Skin epidermis (tissue), 12 donors: ENCODE measurements around the gene MYT1.

Experiments used
- H3K27ac ChIP-seq, 21 experiments: fragments of 200-600 bp; sonication (generic) in 11 of 21; one replicate each; pipeline ENCODE4 v1.5.0; 2020; ENCODE audit warnings: mild to moderate bottlenecking in 3 of 21, inconsistent platforms in 2 of 21, moderate library complexity in 2 of 21
- H3K4me3 ChIP-seq, 7 experiments: fragments of 200-600 bp; sonication (generic) in 2 of 7; one replicate each; pipeline ENCODE4 v1.5.0; 2020; ENCODE audit warnings: inconsistent platforms in 2 of 7, mild to moderate bottlenecking in 2 of 7, moderate library complexity in 1 of 7

The MYT1 gene

DNA sequence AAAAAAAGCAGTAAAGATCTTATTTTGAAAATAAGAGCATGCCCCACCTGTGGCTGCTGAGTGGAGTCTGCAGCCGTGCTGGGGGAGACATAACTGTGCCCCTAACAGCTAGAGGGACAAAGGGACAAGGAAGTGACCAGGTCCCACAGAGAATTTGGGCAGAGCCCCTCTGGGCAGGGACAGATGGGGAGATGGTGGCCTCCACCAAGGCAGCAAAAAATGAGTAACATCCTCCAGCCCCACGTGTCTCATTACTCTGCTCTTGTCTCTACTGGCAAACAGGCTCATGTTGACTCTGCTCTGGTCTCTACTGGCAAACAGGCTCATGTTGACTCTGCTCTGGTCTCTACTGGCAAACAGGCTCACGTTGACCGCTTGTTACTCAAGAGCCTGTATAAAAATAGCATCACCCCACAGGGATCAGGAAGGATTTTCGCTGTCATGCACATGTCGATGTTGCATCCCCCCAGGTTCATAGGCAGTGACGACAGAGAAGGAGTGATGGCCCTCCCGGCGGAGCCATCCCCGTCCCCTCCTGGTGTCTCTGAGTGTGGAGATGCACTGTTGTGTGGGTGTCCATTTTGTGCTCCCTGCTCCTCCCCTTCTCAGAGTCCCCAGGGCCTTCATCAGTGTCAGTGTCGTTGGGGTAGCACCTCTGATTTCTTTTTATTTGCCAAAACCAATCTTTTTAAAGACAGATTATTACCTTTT, 74.0 kb downstream of the MYT1 start:
- Histone ChIP-seq H3K27ac (no peak overlapping the region), H3K4me3 (no peak overlapping the region)

DNA sequence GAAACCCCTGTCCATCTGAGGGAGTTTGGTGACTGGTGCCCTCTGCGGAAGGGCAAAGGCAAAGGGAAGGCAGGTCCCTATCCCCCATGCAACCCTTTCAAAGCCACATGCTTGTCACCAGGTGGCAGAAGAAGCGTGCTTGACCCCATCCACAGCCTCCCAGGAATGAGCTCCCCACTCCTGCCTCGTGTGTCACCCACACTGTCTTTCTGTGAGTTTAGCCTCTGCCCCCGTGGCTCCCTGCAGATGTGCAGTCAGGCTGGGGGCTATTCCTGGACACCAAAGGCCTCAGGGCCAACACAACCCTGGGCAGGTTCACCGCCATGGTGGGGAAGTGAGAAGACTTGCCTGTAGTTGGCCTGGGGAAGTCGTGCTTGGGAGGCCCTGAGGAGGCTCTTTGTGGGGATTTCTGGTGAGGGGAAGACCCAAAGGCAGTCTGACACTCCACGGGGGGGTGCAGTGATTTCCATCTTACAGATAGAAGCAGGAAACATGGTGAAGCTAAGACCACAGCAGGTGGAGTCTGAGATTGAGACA, 74.7 kb downstream of the MYT1 start:
- H3K27ac ChIP-seq, result no peak overlapping the region
- H3K4me3 ChIP-seq, result no peak overlapping the region

DNA sequence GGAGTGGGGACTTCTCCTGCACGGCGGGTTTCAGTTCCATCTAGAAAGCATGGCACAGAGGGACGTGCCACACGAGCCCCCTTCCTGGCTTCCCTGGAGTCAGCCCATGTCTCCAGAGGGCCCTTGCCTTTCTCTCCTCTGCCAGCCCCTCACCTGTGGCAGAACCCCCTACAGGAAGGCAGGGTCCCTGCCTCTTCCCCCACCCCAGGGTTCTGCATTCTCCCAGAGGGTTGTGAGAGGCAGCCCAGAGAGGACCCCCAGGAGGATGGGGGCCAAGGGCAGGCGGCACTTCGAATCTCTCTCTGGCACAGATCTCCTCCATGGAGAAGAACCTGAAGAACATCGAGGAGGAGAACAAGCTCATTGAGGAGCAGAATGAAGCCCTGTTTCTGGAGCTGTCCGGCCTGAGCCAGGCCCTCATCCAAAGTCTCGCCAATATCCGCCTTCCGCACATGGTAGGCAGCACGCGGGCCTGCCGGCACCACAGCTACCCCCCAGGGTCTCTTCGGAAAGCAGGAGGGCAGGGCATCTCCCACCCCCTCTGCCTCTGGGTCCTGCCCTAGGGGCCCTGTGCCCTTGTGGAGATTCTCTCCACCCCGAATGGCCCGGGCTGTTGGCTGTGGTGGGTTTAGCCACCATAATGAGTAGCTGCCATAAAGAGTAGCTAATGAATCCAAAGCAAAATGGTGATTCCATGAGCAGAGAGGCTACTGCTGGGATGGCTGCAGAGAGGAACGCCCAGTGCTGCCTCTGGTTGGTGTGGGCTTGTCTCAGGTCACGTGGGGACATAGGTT, 75.4 kb downstream of the MYT1 start:
- no peak overlapping the region for H3K27ac ChIP-seq
- H3K4me3 ChIP-seq, result no peak overlapping the region

DNA sequence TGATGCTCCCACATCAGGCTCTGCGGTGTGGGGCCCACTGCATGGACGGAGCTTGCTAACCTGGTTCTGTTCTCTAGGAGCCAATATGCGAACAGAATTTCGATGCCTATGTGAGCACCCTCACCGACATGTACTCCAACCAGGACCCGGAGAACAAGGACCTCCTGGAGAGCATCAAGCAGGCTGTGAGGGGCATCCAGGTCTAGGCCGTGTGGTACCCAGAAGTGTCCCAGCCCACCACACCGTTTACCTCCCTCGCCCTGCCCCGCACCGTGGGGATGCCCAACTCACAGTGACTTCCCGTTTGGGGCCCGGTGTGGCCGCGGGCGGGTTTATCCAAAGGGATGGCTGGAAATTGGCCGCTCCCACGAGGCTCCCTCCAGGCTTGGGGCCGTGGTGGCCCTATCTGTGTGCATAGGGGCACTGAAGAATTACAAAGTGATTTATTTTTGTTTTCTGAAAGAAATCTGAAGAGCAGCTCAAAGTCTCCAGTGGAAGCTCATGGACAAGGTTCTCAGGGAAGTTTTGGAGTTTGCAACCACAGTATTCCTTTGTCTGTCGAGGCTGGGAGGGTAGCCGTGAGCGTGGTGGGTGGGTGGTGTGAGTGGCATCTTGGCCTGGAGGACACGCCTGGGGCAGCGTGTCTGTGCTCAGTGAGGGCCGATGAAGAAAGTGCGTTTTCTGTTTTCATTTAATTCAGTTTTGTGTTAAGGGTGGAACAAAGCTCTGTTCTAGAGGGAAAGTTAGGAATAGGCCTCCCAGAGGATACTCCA, 76.2 kb downstream of the MYT1 start:
- Histone ChIP-seq H3K4me3 (no peak overlapping the region), H3K27ac (no peak overlapping the region)

DNA sequence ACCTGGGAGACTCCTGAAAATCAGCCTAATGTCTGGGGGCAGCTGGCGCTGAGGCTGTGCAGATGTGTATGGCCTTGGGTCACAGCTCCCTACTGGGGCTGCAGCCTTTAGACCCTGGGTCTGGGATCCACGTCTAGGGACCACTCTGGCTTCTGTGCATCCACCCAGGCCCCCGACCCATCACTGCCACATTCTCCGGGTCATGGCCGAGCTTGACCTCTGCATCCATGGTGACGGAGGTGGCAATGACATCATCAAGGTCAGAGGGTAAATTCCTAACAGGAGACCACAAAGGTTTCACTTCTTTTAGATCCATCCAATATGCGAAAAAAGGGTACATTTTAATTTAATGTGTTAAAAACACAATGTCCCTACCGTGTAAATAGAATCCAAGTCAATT, 76.8 kb downstream of the MYT1 start:
- H3K4me3 ChIP-seq, result no peak overlapping the region
- no peak overlapping the region for H3K27ac ChIP-seq

DNA sequence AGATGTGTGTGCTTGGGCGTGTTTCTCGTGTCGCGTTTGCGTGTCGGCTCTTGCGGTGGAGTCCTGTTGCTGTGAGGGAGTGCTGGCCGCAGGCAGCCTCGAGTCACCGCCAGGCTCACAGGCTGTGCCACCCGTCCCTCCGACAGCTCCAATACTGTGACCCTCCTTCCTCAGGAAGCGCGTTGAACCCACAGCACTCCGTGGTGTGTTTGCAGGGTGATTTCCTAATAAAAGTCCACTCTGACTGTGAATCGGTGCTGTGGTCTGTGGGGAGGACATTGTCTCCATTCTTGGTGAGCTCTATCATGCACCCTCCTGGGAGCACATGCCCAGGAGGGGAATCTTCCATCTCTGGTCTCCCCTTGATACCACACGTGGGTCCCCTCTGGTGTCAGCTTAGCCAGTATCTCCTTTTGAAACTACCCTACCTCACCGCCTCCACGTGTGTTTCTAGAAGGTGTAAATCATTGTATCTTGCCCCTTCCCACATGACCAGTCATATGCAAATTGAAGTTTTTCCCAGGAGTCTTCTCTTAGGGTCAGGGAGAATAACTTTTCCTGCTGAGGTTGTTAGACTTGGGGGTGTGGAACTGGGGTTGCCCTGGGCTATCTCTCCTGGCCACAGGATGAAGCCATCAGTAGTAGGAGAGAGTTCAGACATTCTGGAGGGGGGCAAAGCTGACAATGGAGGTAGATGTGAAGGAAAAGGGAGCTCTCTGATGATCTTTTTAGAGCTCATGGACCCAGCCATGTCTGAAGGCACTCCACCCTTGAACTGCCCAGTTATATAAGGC, 77.9 kb downstream of the MYT1 start:
- Histone ChIP-seq H3K27ac (no peak overlapping the region), H3K4me3 (no peak overlapping the region)

DNA sequence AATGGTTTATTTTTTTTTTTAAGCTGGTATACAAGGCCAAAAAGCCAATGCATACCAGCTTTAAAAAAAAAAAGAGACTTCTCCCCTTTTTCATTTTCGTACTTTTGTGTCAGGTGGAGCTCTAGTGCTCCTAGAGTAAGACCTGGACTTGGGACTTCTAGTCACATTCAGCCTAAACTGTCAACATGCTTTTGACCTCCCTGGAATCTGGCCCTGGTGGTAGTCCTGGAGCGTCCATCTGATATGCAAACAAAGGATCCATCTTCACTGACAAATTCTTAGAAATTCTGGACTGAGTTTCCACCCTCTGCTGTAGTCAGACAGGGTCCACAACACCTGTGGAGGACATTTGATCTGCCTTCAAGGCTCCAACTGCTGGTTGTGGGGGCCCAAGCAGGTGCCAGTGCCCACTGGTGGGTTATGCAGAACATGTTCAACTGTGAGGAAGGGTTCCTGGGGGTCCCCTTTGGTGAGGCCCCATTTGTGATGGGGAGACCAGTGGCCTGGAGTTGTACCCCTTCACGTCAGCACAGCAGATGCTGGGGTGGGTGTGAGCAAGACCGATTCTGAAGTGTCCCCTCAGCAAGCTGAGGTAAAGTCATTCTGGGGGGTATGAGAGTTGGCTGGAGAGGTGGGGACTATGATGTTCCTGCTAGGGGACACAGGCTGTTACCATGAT, 78.7 kb downstream of the MYT1 start:
- Histone ChIP-seq H3K27ac (no peak overlapping the region), H3K4me3 (no peak overlapping the region)

DNA sequence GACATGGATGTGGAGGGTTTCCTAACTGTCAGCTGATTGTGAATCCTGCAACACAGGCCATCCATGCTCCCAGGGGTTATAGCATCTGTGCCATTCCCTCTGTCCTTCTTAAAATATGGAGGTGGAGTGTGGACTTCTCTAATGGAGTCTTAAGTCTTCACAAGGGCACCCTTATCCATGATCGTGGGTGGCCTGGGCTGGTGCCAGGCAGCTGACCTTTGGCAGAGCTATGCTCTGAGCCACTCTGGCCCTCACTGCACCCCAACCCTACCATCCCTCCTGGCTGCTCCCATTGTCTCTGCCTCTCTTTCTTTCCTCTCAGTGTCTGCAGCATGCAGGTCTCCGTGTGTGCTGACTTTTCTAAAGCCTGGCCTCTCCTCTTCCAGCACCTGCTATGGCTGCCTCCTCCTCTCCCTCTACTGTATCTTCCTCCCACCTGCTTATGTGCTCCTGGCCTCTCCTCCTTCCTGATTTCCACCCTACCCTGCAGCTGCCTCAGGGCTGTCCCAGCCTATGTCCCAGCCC, 80.1 kb downstream of the MYT1 start:
- Histone ChIP-seq H3K27ac (no peak overlapping the region), H3K4me3 (no peak overlapping the region)

DNA sequence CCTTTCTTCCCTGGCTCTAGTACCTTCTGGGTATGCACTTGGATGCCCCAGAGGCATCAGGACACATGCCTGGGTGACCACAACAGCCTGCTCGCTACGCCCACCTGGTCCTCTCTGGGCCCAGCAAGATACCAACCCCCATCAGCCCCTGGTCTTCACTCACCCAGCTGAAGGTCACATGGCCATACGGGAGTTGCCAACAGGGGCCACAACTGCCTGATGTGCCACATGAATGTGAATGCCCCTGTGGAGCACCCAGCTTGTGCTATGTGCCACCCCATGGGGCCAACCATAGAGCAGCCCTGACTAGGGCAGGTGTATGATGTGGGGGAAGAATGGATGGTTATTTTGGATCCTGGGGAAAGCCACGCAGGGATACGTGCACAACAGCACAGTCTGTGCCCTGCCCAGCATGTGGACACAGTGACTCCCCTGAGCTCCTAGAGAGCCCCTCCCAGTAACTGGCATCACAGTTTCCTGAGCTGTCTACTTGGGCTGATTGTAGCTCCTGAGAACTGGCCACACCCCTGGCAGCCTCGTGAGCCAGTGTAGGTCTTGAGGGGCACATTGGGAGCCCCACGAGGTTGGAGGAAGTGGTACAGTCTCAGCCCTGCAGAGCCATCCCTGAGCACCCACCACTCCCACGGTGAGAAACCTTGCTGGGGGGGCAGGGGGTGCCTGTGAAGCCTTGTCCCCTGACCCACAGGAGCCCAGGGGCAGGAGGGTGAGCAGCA, 80.8 kb downstream of the MYT1 start:
- no peak overlapping the region for H3K4me3 ChIP-seq
- no peak overlapping the region for H3K27ac ChIP-seq

DNA sequence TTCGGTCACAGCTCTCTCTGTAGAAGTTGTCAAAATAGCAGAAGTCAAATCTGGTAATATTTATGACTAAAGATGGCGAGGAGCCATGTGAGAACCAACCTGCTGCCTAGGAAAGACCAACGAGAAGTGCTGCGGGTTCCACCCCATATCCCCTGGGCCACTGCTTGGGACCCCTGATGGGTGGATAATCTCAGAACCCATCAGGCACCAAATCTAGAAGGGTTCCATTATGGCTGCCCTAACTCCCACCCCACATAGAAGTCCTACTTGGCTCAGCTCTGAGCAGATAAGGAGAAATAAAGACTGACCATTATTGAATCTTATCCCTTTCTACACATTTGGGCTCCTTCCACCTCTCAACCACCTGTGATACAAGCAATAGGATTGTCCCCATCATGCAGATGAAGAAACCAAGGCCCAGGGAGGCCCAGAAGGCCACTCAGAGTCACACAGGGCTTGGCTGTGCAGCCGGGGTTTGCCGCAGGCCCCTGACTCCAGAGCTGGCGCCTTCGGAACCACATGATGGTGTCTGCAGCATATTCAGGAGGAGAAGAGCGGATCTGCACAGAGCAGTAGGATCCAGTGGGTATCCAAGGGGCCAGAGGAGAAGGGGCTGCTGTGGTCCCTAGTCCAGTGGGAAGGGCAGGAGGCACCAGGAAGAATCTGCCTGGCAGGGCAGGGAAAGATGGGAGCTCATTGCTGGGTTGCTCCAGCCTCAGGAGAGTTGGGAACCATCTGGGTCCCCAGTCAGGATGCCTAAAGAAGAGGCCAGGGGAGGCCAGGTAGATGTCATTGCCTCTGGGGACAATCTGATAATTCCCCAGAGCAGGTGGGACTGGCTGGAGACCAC, 81.7 kb downstream of the MYT1 start:
- H3K27ac ChIP-seq, result no peak overlapping the region
- no peak overlapping the region for H3K4me3 ChIP-seq

DNA sequence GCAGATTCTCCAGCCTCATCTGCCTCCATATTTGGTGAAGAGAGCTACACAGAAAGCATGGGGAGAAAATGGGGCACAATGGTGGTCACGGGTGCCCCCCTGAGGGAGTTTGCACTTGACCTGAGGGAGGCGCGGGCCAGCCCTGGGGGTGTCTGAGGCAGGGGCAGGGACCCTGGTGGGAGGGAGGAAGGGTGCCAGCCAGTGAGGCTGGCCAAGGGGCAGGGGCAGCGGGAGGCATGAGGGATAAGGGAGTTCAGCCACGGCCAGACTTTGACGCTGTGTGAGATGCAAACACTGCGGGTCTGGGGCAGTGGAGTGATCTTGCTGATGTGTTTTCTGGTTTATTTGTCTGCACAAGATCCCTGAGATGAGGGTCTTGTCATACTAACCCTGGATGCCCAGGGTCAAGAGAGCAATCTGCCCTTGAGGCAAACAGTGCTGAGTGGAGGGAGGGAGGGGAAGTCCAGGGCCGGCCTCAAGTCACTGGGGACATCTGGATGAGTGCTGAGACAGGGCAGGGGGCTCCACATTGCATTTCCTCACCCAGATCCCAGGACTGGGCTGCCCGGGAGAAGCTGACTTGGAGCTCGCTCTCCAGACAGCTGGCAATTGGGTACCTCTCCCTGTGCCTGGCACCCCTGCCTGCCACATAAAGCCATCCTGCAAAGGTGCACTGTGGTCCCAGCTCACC, 82.5 kb downstream of the MYT1 start:
- no peak overlapping the region for H3K4me3 ChIP-seq
- H3K27ac ChIP-seq, result no peak overlapping the region

DNA sequence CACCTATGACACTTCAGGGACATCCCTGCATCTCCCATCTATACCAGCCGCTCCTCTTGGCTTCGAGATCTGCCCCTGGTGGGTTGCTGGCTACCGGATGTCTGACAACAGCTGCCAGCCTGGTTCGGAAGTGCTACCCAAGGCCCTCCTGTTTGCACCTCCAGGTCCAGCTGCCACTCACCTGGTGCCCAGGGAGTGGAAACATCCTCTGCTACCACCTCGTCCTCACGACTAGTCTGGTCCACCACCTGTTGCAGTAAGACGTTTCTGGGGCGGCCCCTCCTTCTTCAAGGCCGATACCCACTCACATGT, 83.0 kb downstream of the MYT1 start:
- H3K27ac ChIP-seq, result no peak overlapping the region
- no peak overlapping the region for H3K4me3 ChIP-seq

DNA sequence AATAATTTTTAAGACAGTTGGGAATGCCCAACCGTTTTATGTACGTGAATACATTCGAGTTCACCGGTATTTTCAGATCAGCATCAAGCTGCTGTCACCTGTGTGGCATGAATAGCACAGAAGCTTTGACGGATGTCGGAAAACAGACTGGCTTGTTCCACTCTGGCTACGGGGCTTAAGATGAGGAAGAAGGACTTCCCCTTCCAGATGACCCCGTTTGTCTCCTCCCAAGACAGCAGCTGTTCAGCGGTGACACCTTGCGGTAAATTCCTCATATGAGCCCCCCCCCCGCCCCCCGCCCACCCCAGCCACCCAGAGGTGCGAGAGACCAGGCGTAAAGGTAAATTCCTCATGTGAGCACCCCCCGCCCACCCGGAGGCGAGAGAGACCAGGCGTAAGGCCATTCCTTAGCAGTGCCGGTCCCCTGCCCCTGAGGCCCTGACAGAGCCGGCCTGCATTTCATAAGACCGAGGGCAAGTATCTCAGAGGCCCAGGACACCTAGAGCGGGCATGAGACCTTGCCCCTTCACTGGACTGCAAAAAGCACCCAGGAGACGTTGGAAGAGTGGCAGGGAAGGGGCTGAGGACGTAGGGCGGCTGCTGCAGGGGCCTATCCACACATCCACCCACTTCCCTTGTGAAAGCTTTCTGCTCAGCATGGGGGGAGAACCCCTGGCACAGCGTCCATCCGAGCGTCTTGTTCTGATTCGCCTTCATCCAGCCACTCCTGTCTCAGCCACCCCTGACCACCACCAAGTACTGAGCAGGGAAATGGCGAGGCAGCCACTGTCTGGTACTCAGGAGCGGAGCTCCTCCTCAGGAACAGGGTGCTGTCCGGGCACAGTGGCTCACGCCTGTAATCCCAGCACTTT, 84.0 kb downstream of the MYT1 start:
- Histone ChIP-seq H3K4me3 (no peak overlapping the region), H3K27ac (no peak overlapping the region)

DNA sequence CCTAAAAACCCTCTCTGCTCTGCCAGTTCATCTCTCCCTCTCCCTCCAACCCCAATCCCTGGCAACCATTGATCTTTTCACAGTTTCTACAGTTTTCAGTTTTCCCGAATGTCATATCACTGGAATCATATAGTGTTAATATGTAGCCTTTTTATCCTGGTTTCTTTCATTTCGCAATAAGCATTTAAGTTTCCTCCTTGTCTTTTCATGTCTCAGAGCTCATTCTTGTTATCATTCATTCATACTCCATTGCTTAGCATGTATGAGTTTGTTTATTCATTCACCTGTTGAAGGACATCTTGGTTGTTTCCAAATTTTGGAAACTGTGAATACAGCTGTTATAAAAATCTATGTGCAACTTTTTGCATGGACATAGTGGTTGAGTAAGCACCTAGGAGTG, 85.8 kb downstream of the MYT1 start:
- no peak overlapping the region for H3K4me3 ChIP-seq
- H3K27ac ChIP-seq, result no peak overlapping the region

DNA sequence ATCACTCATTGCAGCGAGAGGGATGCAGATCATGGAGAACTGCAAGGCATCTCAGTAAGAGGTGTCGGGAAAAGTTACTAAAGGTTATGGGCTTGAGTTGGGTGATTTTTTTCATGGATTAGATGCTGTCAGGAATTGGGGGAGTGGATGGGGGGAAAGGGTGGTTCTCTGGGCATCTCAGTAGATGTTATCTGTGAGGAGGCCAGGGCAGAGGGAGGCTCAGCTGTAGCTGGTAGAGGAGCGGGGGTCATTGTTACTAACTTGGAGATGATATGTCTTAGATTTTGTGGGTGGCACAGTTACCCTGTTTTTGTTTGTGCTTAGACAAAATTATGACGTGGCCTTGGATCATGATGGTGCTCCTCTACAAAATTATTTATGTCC, 88.7 kb downstream of the MYT1 start:
- Histone ChIP-seq H3K4me3 (no peak overlapping the region), H3K27ac (no peak overlapping the region)

DNA sequence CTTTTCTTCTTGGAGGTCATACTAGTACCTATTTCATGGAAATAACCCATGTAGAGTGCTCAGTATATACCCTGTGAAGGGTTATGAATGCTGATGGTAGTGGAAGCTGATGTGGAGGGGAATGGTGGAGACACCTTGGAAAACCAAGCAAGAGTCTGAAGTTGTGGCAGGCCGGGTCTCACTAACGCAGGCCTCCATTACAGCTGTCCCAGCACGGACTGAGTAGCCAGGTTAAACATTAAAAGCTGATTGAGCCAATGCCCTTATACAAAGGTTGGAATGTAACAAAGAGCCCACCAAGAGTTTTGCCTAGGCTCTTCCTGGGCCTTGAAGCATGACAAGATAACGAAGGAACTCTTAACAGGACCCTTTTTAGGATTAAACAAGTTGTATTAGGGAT, 89.2 kb downstream of the MYT1 start:
- Histone ChIP-seq H3K4me3 (no peak overlapping the region), H3K27ac (no peak overlapping the region)
